ENCODE data around the gene TRIM56.
A peak's percentile ranks its signal among the peaks of the same experiment; 100 is the strongest.
"Not testable (repeated sequence)": the region's sequence is repeated elsewhere in the genome, so short reads cannot be mapped to it uniquely, and the experiment has no call there.

The TRIM56 gene

GRCh38 chr7:101114492-101114891 is 29.2 kb downstream of the TRIM56 start:
- no peak for DNase-seq

GRCh38 chr7:101115215-101115614 is 29.9 kb downstream of the TRIM56 start:
- no peak for DNase-seq

GRCh38 chr7:101116898-101117297 is 31.6 kb downstream of the TRIM56 start:
- no peak for DNase-seq

- DNase-seq: no peak
Measured at GRCh38 chr7:101118856-101119255, 33.6 kb downstream of the TRIM56 start.

DNA sequence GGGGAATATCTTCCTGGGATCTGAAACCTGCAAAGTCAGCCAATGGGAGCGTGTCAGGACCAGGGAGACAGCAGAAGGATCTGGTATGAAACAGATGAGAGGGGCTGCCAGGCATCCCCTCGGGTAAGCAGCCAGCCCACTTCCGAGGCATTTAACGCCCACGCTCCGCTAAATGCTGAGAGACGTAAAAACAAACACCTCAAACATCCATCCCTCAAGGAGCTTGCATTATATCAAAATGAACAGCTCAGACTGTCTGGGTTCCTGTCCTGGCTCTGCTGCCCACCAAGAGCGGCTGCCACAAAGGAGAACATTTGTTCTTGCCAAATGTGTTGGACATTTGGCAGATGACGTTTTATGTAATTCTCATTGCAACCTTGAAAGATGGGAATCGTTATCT is 34.6 kb downstream of the TRIM56 start:
- no peak for DNase-seq

DNA sequence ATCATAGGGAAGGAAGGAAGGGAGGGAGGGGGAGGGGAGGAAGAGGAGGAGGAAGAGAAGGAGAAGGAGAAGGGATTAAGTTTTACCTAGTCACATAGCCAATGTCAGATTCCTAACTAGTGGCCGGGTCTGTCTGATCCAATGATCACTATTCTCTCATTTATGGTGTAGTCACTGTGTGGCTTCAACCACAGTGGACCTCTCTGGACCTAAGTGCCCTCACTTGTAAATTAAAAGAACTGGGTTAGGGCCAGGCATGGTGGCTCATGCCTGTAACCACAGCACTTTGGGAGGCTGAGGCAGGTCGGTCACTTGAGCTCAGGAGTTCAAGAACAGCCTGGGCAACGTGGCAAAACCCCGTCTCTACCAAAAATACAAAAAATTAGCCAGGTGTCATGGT is 35.0 kb downstream of the TRIM56 start:
- no peak for DNase-seq

GRCh38 chr7:101121631-101121990 is 36.3 kb downstream of the TRIM56 start:
- DNase-seq: not testable (repeated sequence)

DNA sequence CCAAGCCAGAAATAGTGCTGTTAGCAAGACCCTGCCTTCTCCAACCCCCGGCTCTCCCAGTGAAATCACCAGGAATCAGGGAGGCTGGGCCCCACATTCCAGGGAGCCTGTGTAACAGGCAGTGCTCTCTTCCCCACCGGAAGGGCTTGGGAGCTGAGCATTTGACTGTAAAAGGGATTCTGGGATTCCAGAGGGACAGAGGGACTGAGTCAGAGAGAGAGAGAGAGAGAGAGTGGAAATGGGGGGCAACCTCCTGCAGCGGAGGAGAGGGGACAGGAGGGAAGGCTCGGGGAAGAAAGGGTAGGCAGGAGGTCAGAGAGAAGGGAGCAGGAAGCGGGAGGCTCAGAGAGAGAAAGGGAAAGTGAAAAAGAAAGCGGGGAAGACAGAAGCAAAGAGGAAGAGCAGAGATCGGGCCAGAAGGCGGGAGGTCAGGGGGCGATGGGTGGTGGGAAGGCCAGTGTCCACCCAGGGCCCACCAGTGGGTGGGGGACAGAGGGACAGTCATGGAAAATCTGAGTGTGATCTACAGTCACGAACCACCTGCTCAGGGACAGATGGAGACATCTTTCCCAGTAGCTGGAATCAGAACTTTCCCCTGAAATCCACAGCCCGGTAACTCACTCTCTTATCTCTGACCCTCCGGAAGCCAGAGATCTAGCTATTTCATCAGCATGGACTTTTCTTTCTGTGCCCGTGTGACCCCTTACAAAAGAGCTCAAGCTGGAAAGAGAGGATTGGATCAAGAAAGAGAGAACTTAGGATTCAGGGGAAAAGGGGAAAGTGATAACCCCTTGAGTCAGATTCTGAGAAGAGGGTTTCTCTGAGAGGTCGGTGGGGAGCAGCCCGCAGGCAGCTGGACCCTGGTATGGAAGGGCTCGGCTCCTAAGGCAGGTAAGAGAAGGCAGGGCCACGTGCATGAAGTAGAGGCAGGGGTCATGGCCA is 37.0 kb downstream of the TRIM56 start:
- DNase-seq: no peak

DNA sequence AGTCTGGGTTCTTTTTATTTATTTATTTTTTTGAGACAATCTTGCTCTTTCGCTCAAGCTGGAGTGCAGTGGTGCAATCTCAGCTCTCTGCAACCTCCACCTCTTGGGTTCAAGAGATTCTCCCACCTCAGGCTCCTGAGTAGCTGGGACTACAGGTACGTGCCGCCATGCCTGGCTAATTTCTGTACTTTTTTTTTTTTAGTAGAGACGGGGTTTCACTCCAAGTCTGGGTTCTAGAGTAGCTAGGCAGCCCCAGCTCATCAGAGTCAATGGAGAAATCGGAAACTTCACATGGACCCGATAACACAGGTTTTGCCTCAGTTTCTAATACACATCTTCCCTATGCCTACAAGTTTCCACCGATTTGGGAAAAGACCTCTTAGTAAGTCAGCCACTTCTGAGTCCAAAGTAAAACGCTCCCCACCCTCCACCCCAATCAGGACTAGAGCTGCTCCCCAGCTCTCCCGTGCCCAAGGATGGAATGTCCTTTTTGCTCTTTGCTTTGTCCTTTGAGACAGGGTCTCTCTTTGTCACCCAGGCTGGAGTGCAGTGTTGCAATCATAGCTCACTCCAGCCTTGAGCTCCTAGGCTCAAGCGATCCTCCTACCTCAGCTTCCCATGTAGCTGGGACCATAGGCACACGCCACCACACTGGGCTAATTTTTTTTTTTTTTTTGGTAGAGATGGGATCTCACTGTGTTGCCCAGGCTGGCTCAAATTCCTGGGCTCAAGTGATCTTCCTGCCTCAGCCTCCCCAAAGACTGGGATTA is 37.8 kb downstream of the TRIM56 start:
- DNase-seq: no peak

DNA sequence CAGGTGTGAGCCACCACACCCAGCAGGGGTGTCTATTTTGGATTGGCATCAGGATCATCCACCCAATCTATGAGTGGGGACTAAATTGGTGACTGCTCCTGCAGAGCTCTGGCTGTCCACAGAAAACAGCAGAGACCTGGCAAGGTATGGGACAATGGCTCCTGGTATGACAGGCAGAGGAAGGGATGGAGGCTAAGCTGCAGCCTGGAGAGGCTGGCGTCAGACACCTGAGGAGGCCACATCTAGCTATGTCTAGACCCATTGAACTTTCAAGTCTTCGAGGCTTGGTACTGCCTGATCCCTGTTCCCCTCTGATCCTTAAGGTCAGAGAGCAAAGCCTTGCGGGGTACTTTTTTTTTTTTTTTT is 38.4 kb downstream of the TRIM56 start:
- DNase-seq: no peak

- peak; percentile 60 for DNase-seq
Measured at GRCh38 chr7:101124376-101125056, 39.2 kb downstream of the TRIM56 start.

DNA sequence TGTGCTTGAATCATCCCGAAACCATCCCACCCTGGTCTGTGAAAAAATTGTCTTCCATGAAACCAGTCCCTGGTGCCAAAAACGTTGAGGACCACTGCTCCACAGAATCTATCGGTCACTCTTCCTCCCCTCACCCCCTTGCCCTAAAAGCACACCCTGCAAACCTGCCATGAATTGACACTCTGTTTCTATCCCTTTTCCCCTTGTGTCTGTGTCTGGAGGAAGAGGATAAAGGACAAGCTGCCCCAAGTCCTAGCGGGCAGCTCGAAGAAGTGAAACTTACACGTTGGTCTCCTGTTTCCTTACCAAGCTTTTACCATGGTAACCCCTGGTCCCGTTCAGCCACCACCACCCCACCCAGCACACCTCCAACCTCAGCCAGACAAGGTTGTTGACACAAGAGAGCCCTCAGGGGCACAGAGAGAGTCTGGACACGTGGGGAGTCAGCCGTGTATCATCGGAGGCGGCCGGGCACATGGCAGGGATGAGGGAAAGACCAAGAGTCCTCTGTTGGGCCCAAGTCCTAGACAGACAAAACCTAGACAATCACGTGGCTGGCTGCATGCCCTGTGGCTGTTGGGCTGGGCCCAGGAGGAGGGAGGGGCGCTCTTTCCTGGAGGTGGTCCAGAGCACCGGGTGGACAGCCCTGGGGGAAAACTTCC is 40.8 kb downstream of the TRIM56 start:
- no peak for DNase-seq

DNA sequence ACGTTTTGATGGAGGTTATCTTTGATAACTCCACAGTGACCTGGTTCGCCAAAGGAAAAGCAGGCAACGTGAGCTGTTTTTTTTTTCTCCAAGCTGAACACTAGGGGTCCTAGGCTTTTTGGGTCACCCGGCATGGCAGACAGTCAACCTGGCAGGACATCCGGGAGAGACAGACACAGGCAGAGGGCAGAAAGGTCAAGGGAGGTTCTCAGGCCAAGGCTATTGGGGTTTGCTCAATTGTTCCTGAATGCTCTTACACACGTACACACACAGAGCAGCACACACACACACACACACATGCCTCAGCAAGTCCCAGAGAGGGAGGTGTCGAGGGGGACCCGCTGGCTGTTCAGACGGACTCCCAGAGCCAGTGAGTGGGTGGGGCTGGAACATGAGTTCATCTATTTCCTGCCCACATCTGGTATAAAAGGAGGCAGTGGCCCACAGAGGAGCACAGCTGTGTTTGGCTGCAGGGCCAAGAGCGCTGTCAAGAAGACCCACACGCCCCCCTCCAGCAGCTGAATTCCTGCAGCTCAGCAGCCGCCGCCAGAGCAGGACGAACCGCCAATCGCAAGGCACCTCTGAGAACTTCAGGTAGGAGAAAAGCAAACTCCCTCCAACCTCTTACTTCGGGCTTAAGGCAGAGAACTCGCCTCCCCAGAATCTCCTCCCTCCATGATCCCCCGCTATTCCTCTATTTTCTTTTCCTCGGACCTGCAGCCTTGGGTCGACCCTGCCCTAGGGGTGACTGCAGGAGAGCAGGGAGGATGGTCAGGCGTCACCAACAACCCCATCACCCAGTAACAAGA is 41.6 kb downstream of the TRIM56 start, which contains the start of gene SERPINE1:
Gene SERPINE1, plus strand, starts transcription at position 454 of the 809 bp plus-strand sequence. CDS start 1,290 bp downstream, outside the sequence.
- DNase-seq: peak; percentile 77

DNA sequence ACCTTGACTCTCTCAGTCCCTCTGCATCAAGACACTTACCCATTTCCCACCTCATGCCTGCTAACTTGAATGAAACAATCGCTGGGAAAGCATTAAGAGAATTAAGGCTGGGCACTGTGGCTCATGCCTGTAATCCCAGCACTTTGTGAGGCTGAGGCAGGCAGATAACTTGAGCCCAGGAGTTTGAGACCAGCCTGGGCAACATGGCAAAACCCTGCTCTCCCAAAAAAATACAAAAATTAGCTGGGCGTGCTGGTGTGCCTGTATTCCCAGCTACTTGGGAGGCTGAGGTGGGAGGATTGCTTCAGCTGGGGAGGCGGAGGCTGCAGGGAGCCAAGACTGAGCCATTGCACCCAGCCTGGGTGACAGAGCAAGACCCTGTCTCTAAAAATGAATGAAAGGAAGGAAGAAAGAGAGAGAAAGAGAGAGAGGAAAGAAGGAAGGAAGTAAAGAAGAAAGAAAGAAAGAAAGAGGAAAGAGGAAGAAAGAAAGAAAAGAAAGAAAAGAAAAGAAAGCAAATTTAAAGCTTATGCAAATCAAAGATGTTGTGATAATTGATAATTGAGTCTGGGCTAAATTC is 42.3 kb downstream of the TRIM56 start:
- no peak for DNase-seq

DNA sequence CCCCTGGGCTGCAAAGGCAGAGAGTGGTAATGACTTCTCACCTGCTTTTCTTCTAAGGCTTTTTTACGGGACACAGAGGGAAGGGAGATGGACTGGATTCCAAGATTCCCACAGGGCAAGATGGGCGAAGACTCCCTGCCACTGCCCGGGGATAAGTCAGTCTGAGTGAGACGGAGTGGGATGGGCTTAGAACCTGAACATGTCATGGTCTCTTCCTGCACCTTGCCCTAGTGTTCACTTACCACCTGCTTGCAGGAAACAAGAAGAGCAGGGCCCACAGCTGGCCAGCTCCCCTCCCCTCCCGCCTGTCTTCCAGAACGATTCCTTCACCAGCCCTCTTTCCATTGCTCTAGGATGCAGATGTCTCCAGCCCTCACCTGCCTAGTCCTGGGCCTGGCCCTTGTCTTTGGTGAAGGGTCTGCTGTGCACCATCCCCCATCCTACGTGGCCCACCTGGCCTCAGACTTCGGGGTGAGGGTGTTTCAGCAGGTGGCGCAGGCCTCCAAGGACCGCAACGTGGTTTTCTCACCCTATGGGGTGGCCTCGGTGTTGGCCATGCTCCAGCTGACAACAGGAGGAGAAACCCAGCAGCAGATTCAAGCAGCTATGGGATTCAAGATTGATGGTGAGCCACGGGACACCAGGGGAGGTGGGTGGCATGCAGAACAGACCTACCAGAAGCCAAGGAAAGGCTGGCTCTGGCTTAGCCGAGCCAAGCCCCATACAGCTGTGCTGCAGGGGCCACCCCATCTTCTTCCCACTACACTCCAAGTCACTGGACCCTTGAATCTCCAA is 43.0 kb downstream of the TRIM56 start:
- DNase-seq: no peak

GRCh38 chr7:101129603-101130117 is 44.4 kb downstream of the TRIM56 start:
- no peak for DNase-seq

DNA sequence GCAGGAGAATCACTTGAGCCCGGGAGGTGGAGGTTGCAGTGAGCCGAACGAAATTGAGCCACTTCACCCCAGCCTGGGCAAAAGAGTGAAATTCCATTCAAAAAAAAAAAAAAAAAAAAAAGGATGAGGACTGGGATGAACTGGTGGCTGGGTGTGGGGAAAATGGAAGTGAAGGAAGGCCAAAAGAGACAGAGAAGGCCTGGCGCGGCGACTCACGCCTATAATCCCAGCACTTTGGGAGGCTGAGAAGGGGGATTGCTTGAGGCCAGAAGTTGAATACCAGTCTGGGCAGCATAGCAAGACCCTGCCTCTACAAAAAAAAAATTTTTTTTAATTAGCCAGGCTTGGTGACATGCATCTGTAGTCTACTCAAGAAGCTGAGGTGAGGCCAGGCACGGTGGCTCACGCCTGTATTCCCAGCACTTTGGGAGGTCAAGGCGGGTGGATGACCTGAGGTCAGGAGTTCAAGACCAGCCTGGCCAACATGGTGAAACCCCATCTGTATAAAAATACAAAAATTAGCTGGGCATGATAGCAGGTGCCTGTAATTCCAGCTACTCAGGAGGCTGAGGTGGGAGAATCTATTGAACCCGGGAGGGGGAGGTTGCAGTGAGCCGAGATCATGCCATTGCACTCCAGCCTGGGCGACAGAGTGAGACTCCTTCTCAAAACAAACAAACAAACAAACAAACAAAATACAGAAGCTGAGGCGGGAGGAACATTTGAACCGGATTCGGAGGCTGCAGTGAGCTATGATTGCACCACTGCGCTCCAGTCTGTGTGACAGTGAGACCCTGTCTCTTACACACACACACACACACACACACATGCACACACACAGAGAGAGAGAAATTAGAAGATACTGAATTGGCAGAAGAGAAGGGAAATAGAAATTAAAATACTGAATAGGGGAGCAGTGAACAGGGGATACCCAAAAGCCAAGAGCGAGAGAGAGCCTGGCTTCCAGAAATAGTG is 47.6 kb downstream of the TRIM56 start:
- not testable (repeated sequence) for DNase-seq

DNA sequence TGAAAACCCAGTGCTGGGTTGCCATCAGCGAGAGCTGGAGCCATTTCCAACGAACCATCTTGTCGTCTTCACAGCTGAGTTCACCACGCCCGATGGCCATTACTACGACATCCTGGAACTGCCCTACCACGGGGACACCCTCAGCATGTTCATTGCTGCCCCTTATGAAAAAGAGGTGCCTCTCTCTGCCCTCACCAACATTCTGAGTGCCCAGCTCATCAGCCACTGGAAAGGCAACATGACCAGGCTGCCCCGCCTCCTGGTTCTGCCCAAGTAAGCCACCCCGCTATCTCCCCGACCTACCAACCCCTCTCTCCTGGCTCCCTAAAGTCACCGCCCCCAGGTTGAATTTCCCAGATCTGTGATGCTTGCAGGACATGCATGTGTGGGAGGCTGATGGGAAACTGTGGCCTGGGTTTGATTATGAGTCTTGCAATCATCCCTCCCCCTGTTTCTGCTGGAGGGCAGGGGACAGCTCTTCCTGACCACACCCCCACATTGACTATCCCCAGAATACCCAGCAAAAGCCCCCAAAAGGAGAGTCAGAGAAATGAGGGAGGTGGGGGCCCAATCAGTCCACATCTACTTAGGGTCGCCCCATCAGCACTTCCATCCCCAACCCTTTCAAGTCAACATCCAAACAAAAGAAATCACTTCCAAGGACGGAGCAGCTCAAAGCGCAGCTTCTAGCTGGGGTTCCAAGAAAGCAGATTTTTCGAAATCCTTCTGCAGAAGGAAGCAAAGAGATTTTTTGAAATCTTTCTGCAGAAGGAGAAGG is 48.5 kb downstream of the TRIM56 start:
- no peak for DNase-seq

All from GDM1 (cell line).